Measurements from ENCODE around the gene FAM168B. TPM values are rescaled to one million over a fixed set of nuclear protein-coding genes. Genes with fewer than 3 reads are reported as not detected.

FAM168B gene
- total and polyA plus RNA-seq, 12 donors, result 17.3 to 112 (median 85.0) TPM

GRCh38 chr2:131041402-131042147 lies 51.7 kb downstream of the FAM168B start:
- TF ChIP-seq CTCF (IDR thresholded peaks at IDR 0.05), result no peak
- Histone ChIP-seq H3K9me3 (no peaks in the 10 kb centered on the region), H3K27ac (no peak overlapping the region), H3K27me3 (peaks cover 4 to 42% (median 27%) of the 10 kb centered on the region in 7 donors), H3K4me3 (peak overlapping the region in 1 of 10 donors; percentile 7), H3K4me1 (peaks cover 0 to 20% (median 9%) of the 10 kb centered on the region in 9 donors), H3K36me3 (peaks cover 0 to 8% (median 0%) of the 10 kb centered on the region in 9 donors)
- DNase-seq (no peak), ATAC-seq (no peak)
- 90 to 94% methylated on average over 14 of the region's 14 CpGs for WGBS, 2 donors
- intact Hi-C loops (cut with DNase I), result loop anchor here in 1 of 10 donors (10.0 kb wide), 1 partner anchor 93 kb away; no protein-coding TSS in a partner anchor

GRCh38 chr2:131040661-131041401 lies 52.4 kb downstream of the FAM168B start:
- peaks cover 4 to 50% (median 34%) of the 10 kb centered on the region in 7 donors for H3K27me3 ChIP-seq
- intact Hi-C loops (cut with DNase I), result loop anchor here in 1 of 10 donors (10.0 kb wide), 1 partner anchor 94 kb away; no protein-coding TSS in a partner anchor
- TF ChIP-seq CTCF (IDR thresholded peaks at IDR 0.05), result peak in 3 of 9 donors; percentile 6 to 12 (median 11)
- H3K4me1 ChIP-seq, result peaks cover 0 to 13% (median 9%) of the 10 kb centered on the region in 9 donors
- DNase-seq (no peak), ATAC-seq (no peak)
- H3K4me3 ChIP-seq, result peak overlapping the region in 4 of 10 donors; percentile 14 to 40 (median 34)
- no peaks in the 10 kb centered on the region for H3K9me3 ChIP-seq
- H3K27ac ChIP-seq, result no peak overlapping the region
- WGBS, 2 donors, result 54 to 55% methylated on average over 23 of the region's 23 CpGs
- peaks cover 0 to under 1% (median 0%) of the 10 kb centered on the region in 9 donors for H3K36me3 ChIP-seq

GRCh38 chr2:131039908-131040660 lies 53.2 kb downstream of the FAM168B start:
- intact Hi-C loops (cut with DNase I), result loop anchor here in 1 of 10 donors (10.0 kb wide), 1 partner anchor 95 kb away; no protein-coding TSS in a partner anchor
- 21 to 38% methylated on average over 69 to 75 of the region's 75 CpGs for WGBS, 2 donors
- DNase-seq, result no peak
- Histone ChIP-seq H3K27me3 (peaks cover 4 to 57% (median 38%) of the 10 kb centered on the region in 7 donors), H3K9me3 (no peaks in the 10 kb centered on the region), H3K27ac (no peak overlapping the region), H3K4me3 (peak overlapping the region in 8 of 10 donors; percentile 14 to 40 (median 33)), H3K4me1 (peaks cover 0 to 13% (median 9%) of the 10 kb centered on the region in 9 donors), H3K36me3 (no peaks in the 10 kb centered on the region)
- ATAC-seq, result peak in 4 of 8 donors; percentile 8 to 19 (median 12)
- TF ChIP-seq CTCF (IDR thresholded peaks at IDR 0.05), result no peak
